Measurements from ENCODE around the gene LMBR1L.
"Not testable (repeated sequence)": the region's sequence is repeated elsewhere in the genome, so short reads cannot be mapped to it uniquely, and the experiment has no call there.

LMBR1L gene

GRCh38 chr12:49086116-49086515 is 24.5 kb downstream of the LMBR1L start:
- no peak for DNase-seq (ENCODE audit: low read depth)

GRCh38 chr12:49084438-49084837 is 26.2 kb downstream of the LMBR1L start:
- DNase-seq (ENCODE audit: low read depth): no peak

- no peak for DNase-seq (ENCODE audit: low read depth)
Measured at GRCh38 chr12:49079793-49080192, 30.9 kb downstream of the LMBR1L start.

GRCh38 chr12:49070971-49071370 is 39.7 kb downstream of the LMBR1L start:
- no peak for DNase-seq (ENCODE audit: low read depth)

GRCh38 chr12:49069507-49070346 is 40.9 kb downstream of the LMBR1L start, which contains the start of gene RHEBL1:
RHEBL1 (minus strand) TSS chr12:49069979; CDS start chr12:49069785, 194 bp downstream.
- peak; percentile 98 for DNase-seq (ENCODE audit: low read depth)

- DNase-seq (ENCODE audit: low read depth): peak; percentile 34
Measured at GRCh38 chr12:49068879-49069506, 41.7 kb downstream of the LMBR1L start.

- no peak for DNase-seq (ENCODE audit: low read depth)
Measured at GRCh38 chr12:49066120-49066519, 44.5 kb downstream of the LMBR1L start.

GRCh38 chr12:49064767-49065152 is 45.9 kb downstream of the LMBR1L start:
- no peak for DNase-seq (ENCODE audit: low read depth)

- DNase-seq (ENCODE audit: low read depth): not testable (repeated sequence)
Measured at GRCh38 chr12:49061916-49062315, 48.7 kb downstream of the LMBR1L start.

- DNase-seq (ENCODE audit: low read depth): peak; percentile 22
Measured at GRCh38 chr12:49061157-49061650, 49.4 kb downstream of the LMBR1L start.

- DNase-seq (ENCODE audit: low read depth): peak; percentile 98
Measured at GRCh38 chr12:49060237-49061156, 50.1 kb downstream of the LMBR1L start, which contains the start of gene KMT2D. KMT2D (minus strand) TSS chr12:49060794; CDS start chr12:49055324, 5,470 bp downstream.

GRCh38 chr12:49059299-49060171 is 51.1 kb downstream of the LMBR1L start:
- DNase-seq (ENCODE audit: low read depth): peak; percentile 41

- peak; percentile 28 for DNase-seq (ENCODE audit: low read depth)
Measured at GRCh38 chr12:49059045-49059298, 51.7 kb downstream of the LMBR1L start.

GRCh38 chr12:49058366-49059044 is 52.1 kb downstream of the LMBR1L start:
- peak; percentile 20 for DNase-seq (ENCODE audit: low read depth)

GRCh38 chr12:49057888-49058287 is 52.8 kb downstream of the LMBR1L start:
- DNase-seq (ENCODE audit: low read depth): no peak

GRCh38 chr12:49055978-49056754 is 54.5 kb downstream of the LMBR1L start:
- peak; percentile 85 for DNase-seq (ENCODE audit: low read depth)

- DNase-seq (ENCODE audit: low read depth): no peak
Measured at GRCh38 chr12:49055092-49055491, 55.6 kb downstream of the LMBR1L start.

GRCh38 chr12:49054524-49054923 is 56.1 kb downstream of the LMBR1L start:
- DNase-seq (ENCODE audit: low read depth): no peak

- no peak for DNase-seq (ENCODE audit: low read depth)
Measured at GRCh38 chr12:49054096-49054495, 56.6 kb downstream of the LMBR1L start.

Data from ELR (cell line).